Measurements from ENCODE around the gene PIP4K2B.

- TF ChIP-seq CTCF (IDR thresholded peaks at IDR 0.05) (no peak), POLR2A (IDR thresholded peaks at IDR 0.05) (no peak)
These were observed 1.5 kb downstream of the PIP4K2B start for GRCh38 chr17:38797828-38798227.

Measured in esophagus squamous epithelium (tissue), 4 donors.